AG09319 (cell line): ENCODE results near the gene SLC22A8.

Experiments
- DNase-seq: peaks from one replicate; pipeline ENCODE4 v3.0.0-alpha.2; 2010; ENCODE audit warnings: low read depth; ENCODE audit errors: extremely low read depth
- CTCF ChIP-seq: IDR thresholded peaks from 2 replicates; pipeline ENCODE4 v1.5.1; 2011; ENCODE audit warnings: low read depth, mild to moderate bottlenecking, inconsistent platforms, low read length, moderate library complexity

SLC22A8 gene

GRCh38 chr11:62985041-62985750, 30.4 kb downstream of the SLC22A8 start:
- no peak for DNase-seq
- TF ChIP-seq CTCF: no peak

GRCh38 chr11:62984451-62984991, 31.1 kb downstream of the SLC22A8 start, which contains the start of gene SLC22A6:
Gene SLC22A6, minus strand, starts transcription at chr11:62984967. Its CDS starts 277 bp downstream, at chr11:62984690.
- no peak for TF ChIP-seq CTCF
- no peak for DNase-seq

GRCh38 chr11:62983536-62984199, 32.0 kb downstream of the SLC22A8 start:
- TF ChIP-seq CTCF: no peak
- no peak for DNase-seq

GRCh38 chr11:62981743-62982142, 33.9 kb downstream of the SLC22A8 start:
- DNase-seq: no peak
- TF ChIP-seq CTCF: no peak

- no peak for TF ChIP-seq CTCF
Measured at GRCh38 chr11:62980133-62980760, 35.4 kb downstream of the SLC22A8 start.

GRCh38 chr11:62976109-62976508, 39.5 kb downstream of the SLC22A8 start:
- DNase-seq: no peak
- no peak for TF ChIP-seq CTCF

More at GRCh38 chr11:62980133-62980760, 35.4 kb downstream of the SLC22A8 start:
- no peak for DNase-seq
